ENCODE results near the gene ADCY10. TPM values are rescaled to one million over a fixed set of nuclear protein-coding genes. Genes with fewer than 3 reads are reported as not detected.

ADCY10 gene
- total and polyA plus RNA-seq, 2 donors (not counting 3 experiments of a cell fraction or from before 2014, with no cell fraction given), result not detected

- no peak overlapping the region for H3K27ac ChIP-seq (ENCODE audit: insufficient read depth, low read depth, low read length)
- H3K4me3 ChIP-seq (replicated peaks in 1 of 3; ENCODE audit: insufficient read depth in 1 of 3, low read depth in 1 of 3, low read length in 3 of 3), result no peak overlapping the region
- FAIRE-seq (no peak), DNase-seq (ENCODE audit: low read depth, low spot score) (no peak)
- BruUV-seq (replicated peaks), result no TSS peak
- H3K4me1 ChIP-seq (ENCODE audit: control insufficient read depth, extremely low read depth, insufficient read depth, low read length), result peaks cover 5% of the 10 kb centered on the region
- H3K9me3 ChIP-seq (replicated peaks; ENCODE audit: control insufficient read depth, insufficient read depth, low read length), result no peaks in the 10 kb centered on the region
- no peaks in the 10 kb centered on the region for H4K20me1 ChIP-seq (replicated peaks; ENCODE audit: control insufficient read depth, extremely low read depth, insufficient read depth, low read length)
- H3K36me3 ChIP-seq (ENCODE audit: control insufficient read depth in 2 of 2, extremely low read depth in 1 of 2, insufficient read depth in 2 of 2, low read length in 2 of 2), result no peaks in the 10 kb centered on the region
- intact Hi-C loops (cut with micrococcal nuclease), result loop anchor here (2.0 kb wide), 1 partner anchor 14 kb away; no protein-coding TSS in a partner anchor
- POLR2A ChIA-PET, result interaction anchor here (0.6 kb wide), 1 partner anchor 12 kb away, joined by 3 read pairs; the partner anchor contains the start of genes DCAF6 and MPC2
- H3K4me2 ChIP-seq (ENCODE audit: insufficient read depth, low read length), result no peak overlapping the region
- H3K79me2 ChIP-seq (ENCODE audit: control insufficient read depth, insufficient read depth, low read length), result no peaks in the 10 kb centered on the region
- no peak for TF ChIP-seq POLR2A (IDR thresholded peaks at IDR 0.05; ENCODE audit: low read depth, low read length)
- TF ChIP-seq JUN (IDR thresholded peaks at IDR 0.05; ENCODE audit: borderline replicate concordance, insufficient read depth, insufficient read length, low read depth), result no peak
- no peak for TF ChIP-seq GATA2 (IDR thresholded peaks at IDR 0.05; ENCODE audit: insufficient read depth, insufficient read length, low read depth, low read length)
- TF ChIP-seq MYC (IDR thresholded peaks at IDR 0.05; ENCODE audit: low read depth, low read length), result no peak
- no peak for TF ChIP-seq POLR2AphosphoS5 (IDR thresholded peaks at IDR 0.05; ENCODE audit: insufficient read depth, low read depth, low read length)
- TF ChIP-seq MAX (IDR thresholded peaks at IDR 0.05; ENCODE audit: insufficient read depth, insufficient read length), result no peak
- TF ChIP-seq EZH2 (IDR thresholded peaks at IDR 0.05; ENCODE audit: borderline replicate concordance, low read depth, low read length, severe bottlenecking), result no peak
- no peak for TF ChIP-seq FOS (IDR thresholded peaks at IDR 0.05; ENCODE audit: borderline replicate concordance, insufficient read depth, low read length)
- no peak for TF ChIP-seq CTCF (IDR thresholded peaks at IDR 0.05; ENCODE audit: extremely low read depth in 1 of 2, insufficient read depth in 1 of 2, low read depth in 1 of 2, low read length in 2 of 2)
- H3K9ac ChIP-seq (replicated peaks; ENCODE audit: extremely low read depth, insufficient read depth, low read length), result no peak overlapping the region
- dilution Hi-C loops (cut with MboI; ENCODE audit: extremely low pct_ligation_motif_present, low sequenced_read_pairs), result no loop called here
- CTCF ChIA-PET, result no interaction called here
- H3K9me1 ChIP-seq (replicated peaks; ENCODE audit: control insufficient read depth, extremely low read depth, insufficient read depth, low read length), result no peaks in the 10 kb centered on the region
- H2AFZ ChIP-seq (ENCODE audit: low read depth, low read length), result no peak overlapping the region
- no peaks in the 10 kb centered on the region for H3K27me3 ChIP-seq (ENCODE audit: control insufficient read depth in 2 of 2, insufficient read depth in 2 of 2, low read length in 2 of 2)
Observed at GRCh38 chr1:167924543-167925231, 10.8 kb upstream of the ADCY10 start.
